Cardiac septum (tissue), 1 donor: ENCODE results near the gene ZNF497. TPM values are rescaled to one million over a fixed set of nuclear protein-coding genes. Genes with fewer than 3 reads are reported as not detected.

Experiments
- DNase-seq: peaks from one replicate; pipeline ENCODE4 v3.0.0-alpha.2; 2020; ENCODE audit warnings: low spot score
- intact Hi-C: fragments of 100-400 bp; cut with DNase I; formaldehyde crosslinking; loops from one replicate; pipeline ENCODE4 v1.14.0; 2022
- total RNA-seq: library from RNA; stranded (reverse); fragmentation: NEBNext Ultra II Directional; extraction: Animal tissue kit (Norgen Biotek cat#: 25700); gene quantifications from one replicate; pipeline ENCODE4 v1.2.1, GENCODE V29; 2021
- donor health status: DM: no; HTN: no; CAD: no.

Gene ZNF497
- total RNA-seq, 1 donor from 2014 or later: 0.40 TPM

- no peak for DNase-seq
Observed at GRCh38 chr19:58372311-58373133, 10.0 kb upstream of the ZNF497 start.

DNA sequence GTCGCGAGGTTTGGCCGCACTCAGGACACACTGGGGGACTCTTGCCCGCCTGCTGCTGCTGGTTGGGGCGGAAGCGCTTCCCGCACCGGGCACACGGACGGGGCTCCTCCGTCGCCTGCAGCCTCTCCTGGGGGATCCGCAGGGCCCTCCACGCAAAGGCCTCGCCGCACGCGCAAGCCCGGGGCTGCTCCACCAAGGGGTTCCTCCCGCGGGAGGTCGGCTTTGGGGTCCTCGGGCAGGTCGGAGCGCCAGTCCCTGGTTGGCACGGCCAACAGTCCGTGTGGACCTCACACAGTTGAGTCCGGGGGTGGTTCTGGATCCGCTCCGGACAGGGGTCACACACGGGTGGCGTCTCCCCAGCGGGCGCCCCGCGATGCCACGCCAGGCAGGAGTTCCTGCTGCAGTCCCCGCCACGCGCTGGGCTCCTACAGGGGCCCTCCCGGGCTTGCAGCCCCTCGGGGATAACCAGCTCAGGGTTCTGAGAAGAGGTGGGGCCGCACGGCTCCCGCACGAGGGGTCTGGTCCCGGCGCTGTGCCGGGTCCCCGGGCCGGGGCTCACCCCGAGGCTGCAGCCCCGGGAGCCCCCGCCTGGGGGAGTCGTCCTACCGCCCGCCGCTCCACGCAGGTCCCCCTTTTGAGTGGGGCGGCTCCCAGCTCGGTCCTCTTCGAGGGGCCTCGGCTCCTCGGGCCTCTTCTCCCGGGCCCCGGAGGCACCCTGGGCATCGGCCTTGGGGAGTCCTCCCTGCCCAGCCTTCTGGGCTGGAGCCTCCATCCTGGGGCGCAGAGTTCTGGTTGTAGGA, 6.2 kb upstream of the ZNF497 start:
- intact Hi-C loops: no loop called here
- DNase-seq: no peak

More at GRCh38 chr19:58372311-58373133, 10.0 kb upstream of the ZNF497 start:
- intact Hi-C loops: no loop called here

GRCh38 chr19:58367698-58368454, 5.3 kb upstream of the ZNF497 start:
- intact Hi-C loops: no loop called here
- DNase-seq: no peak

- DNase-seq: peak; percentile 58
- intact Hi-C loops: no loop called here
Observed at GRCh38 chr19:58366585-58367430, 4.3 kb upstream of the ZNF497 start.

DNA sequence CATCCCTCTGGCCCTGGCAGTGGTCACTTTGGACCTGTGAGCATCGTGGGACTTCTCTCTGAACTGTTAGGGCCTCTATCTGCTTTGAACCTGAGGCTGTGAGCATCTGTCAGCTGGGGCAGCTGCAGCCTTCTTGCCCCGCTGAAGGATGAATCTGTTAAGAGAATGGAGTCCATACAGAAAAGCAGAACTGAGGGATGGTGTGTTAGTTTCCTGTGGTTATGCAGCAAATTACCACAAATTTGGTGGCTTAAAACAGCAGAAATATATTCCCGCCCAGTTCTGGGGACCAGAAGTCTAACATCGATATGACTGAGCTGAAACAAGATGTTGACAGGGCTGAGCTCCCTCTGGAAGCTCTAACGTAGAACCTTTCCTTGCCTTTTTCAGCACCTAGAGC, 1.6 kb upstream of the ZNF497 start:
- no peak for DNase-seq
- intact Hi-C loops: no loop called here

GRCh38 chr19:58361900-58362271, 665 bp downstream of the ZNF497 start:
- no peak for DNase-seq
- intact Hi-C loops: no loop called here

- intact Hi-C loops: no loop called here
Observed at GRCh38 chr19:58357481-58358145, 4.9 kb downstream of the ZNF497 start.

DNA sequence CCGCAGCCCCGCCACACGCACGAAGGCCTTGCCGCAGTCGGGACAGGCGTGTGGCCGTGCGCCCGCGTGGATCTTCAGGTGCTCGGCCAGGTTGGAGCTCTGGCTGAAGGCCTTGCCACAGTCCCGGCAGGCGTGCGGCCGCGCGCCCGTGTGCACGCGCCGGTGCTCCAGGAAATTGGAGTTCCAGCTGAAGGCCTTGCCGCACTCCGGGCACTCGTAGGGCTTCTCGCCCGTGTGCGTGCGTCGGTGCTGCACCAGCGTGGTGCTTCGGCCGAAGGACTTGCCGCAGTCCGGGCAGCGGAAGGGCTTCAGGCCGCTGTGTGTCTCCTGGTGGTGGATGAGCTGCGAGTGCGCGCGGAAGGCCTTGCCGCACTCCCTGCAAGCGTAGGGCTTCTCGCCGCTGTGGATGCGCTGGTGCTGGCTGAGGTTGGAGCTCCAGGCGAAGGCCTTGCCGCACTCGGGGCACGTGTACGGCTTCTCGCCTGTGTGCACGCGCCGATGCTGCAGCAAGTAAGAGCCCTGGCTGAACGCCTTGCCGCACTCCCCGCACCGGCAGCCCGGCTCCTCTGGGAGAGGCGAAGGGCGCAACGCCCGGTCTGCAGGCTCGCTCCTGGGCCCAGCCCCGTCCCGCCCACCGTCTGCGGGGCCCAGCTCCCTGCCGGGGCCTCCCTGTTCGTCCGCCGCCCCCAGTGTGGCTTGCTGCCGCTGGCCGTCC, 5.6 kb downstream of the ZNF497 start:
- DNase-seq: peak; percentile 73
- intact Hi-C loops: no loop called here

More at GRCh38 chr19:58357481-58358145, 4.9 kb downstream of the ZNF497 start:
- DNase-seq: peak; percentile 66

DNA sequence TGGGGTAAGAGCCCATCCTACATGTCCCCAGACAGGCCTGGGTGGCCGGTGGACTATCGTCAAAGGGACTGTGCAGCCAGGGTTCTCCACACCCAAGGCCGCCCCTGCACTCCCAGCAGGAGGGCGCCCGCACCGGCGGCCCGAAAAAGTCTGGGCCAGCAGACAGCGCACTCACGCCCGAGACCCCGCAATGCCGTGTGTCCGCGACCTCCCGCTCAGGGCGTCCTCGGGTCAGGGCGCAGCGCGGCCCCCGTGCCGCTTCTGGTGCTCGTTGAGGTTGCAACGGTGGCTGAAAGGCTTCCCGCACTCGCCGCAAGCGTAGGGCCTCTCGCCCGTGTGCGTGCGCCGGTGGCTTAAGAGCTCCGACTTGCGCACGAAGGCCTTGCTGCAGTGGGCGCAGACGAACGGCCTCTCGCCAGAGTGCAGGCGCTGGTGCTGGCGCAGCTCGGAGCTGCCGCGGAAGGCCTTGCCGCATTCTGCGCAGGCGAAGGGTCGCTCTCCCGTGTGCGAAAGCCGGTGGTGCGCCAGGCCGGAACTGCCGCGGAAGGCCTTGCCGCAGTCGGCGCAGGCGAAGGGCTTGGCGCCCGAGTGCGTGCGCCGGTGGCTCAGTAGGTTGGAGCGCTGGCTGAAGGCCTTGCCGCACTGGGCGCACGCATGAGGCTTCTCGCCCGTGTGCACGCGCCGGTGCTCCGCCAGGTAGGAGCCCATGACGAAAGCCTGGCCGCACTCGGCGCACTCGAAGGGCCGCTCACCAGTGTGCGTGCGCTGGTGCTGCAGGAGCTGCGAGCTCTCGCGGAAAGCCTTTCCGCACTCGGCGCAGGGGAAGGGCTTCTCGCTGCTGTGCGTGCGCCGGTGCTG, 6.4 kb downstream of the ZNF497 start:
- intact Hi-C loops: no loop called here
- DNase-seq: peak; percentile 62

- peak; percentile 35 for DNase-seq
- intact Hi-C loops: no loop called here
Observed at GRCh38 chr19:58355215-58355796, 7.2 kb downstream of the ZNF497 start.

- intact Hi-C loops: no loop called here
- peak; percentile 66 for DNase-seq
Observed at GRCh38 chr19:58354478-58355030, 8.0 kb downstream of the ZNF497 start.

GRCh38 chr19:58353717-58354477, 8.7 kb downstream of the ZNF497 start:
- DNase-seq: peak; percentile 29
- intact Hi-C loops: no loop called here

GRCh38 chr19:58352760-58353671, 9.5 kb downstream of the ZNF497 start, which contains the start of gene A1BG:
A1BG (minus strand) TSS chr19:58353492; CDS start chr19:58353437, 55 bp downstream.
- intact Hi-C loops: no loop called here
- peak; percentile 55 for DNase-seq

GRCh38 chr19:58351990-58352755, 10.4 kb downstream of the ZNF497 start:
- DNase-seq: peak; percentile 65
- intact Hi-C loops: no loop called here
